Right hindlimb (tissue), 1 donor: ENCODE results near the gene ANKMY2.
A peak's percentile ranks its signal among the peaks of the same experiment; 100 is the strongest.

Source experiments
- DNase-seq: peaks from one replicate; pipeline ENCODE4 v3.0.0-alpha.2; 2018

ANKMY2 gene

GRCh38 chr7:16657656-16658279 is 12.2 kb upstream of the ANKMY2 start:
- DNase-seq, result no peak

DNA sequence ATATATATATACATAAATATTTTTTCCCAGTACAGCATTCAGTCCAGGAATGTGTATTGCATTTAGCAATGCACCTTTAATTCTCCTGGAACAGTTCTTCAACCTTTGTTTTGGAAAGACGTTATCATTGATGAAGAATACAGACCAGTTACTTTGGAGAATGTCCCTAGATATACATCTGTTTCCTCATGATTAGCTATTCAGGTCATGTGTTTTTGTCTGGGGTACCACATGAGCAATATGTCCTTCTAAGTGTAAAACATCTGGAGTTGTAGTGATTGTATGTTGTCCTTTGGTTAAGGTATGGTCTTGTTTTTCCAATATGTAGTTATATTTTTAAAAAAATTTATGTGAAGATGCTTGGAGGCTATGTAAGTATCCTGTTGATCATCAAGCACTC is 10.6 kb upstream of the ANKMY2 start:
- no peak for DNase-seq

DNA sequence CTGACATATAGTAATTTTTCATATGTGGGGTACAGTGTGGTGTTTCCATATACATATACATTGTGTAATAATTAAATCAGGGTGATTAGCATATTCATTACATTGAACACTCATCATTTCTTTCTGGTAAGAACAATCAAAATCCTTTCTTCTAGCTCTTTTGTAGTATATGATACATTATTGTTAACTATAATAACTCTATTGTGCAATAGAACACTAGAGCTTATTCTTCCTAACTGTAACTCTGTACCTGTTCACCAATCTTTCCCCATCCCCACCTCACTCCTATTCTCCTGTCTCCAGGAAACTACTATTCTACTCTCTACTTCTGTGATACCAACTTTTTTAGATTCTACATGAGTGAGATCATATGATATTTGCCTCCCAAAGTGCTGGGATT is 9.8 kb upstream of the ANKMY2 start:
- no peak for DNase-seq

DNA sequence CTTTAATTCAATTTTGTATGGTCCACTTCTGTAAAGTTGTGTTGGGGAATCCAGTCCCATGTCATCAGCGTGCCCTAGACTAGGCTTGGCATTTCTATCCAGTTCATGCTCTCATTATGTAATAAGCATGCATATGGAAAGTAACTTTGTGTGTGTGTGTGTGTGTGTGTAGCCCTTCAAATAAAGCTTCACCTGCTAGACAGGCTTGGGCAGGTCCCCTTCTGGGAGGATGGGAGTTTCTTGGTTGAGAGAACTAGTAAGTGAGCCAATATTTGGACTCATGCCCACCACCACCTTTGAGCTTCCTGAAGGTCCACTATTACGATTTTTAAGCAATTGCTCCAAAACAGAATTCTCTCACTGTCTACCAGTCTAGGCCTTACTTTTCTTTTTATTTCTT is 7.3 kb upstream of the ANKMY2 start:
- DNase-seq, result no peak

- DNase-seq, result no peak
Observed at GRCh38 chr7:16652240-16652583, 6.7 kb upstream of the ANKMY2 start.

GRCh38 chr7:16651396-16652239 is 6.1 kb upstream of the ANKMY2 start:
- DNase-seq, result no peak

- no peak for DNase-seq
Observed at GRCh38 chr7:16650266-16650665, 4.7 kb upstream of the ANKMY2 start.

- no peak for DNase-seq
Observed at GRCh38 chr7:16649196-16649595, 3.6 kb upstream of the ANKMY2 start.

DNA sequence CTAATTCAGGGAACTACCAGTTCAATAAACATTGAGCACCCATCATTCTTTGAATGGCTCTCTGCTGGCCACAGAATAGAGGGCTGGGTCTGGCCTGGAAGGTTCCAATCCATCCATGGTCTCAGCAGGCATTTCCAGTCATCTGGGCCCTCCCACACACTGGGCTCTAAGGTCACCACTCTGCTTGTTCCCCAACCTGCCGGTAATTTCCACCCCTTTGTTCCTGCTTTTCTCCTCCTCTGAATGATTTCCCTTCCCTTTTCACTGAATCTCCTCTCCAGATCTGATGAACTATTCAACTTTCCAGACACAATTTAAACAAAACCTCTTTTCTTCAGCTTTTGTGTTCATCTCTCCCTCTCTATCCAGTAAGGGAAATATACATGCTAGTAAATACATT is 3.0 kb upstream of the ANKMY2 start:
- DNase-seq, result no peak

DNA sequence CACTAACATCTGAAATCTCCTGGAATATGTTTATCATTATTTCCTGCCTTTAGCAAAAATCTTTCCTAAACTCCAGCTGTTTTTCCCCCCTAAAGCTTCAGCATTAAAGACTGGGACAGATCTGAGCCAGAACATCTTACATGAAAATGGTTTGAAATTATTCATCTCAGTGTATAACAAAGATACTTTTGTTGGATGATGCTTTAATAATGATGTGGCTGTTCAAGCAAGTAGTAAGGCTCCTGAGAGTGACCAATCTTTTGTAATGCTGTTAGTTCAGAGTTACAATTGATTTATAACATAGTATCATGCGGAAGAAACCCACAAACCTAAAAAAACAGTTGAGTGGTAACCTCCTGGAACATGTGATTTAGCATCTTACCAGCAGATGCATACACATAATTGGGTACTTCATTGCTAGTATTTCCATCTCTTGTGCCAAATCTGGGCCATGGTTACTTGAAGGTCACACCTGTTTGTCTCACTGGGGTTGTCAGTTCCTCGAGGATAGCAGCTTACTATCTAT is 1.9 kb upstream of the ANKMY2 start:
- no peak for DNase-seq

GRCh38 chr7:16646472-16647072 is 1.0 kb upstream of the ANKMY2 start:
- DNase-seq, result no peak

GRCh38 chr7:16644636-16645592 is 640 bp downstream of the ANKMY2 start:
- DNase-seq, result peak; percentile 53

GRCh38 chr7:16644157-16644556 is 1.4 kb downstream of the ANKMY2 start:
- no peak for DNase-seq

DNA sequence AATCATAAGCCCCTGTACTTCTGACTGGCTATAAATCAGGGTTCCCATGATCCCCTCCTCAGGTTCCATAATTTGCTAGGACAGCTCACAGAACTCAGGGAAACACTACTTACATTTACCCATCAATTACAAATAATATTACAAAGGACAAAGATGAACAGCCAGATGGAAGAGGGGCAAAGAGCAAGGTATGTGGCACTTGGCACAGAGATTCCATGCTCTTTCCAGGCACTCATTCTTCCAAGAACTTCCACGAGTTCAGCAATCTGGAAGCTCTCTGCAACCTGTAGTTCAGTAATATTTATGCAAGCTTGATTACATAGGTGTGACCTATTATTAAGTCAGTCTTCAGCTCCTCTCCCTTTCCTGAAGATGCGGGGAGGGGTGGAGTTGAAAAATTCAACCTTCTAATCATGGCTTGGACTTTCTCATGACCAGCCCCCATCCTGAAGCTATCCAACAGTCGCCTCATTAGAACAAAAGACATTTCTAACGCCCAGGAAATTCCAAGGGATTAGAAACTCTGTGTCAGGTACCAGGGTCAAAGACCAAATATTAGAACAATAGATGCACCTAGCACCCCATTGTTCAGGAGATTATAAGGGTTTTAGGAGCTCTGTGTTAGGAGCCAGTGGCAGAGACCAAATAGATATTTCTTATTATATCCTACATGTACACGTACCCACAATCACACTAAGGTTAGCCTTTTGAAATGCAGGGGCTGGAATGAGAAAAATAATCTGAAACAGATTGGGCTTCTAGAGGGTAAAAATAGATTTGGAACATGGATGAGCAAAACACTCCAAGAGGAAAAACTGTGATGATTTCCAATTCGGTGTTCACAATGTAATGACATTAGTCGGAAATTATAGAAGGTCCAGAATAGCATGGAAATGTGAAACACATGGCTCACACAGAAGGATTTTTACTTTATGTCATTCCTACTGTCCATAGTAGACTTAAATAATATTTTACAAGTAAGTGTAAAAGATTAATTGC is 7.0 kb downstream of the ANKMY2 start:
- no peak for DNase-seq

DNA sequence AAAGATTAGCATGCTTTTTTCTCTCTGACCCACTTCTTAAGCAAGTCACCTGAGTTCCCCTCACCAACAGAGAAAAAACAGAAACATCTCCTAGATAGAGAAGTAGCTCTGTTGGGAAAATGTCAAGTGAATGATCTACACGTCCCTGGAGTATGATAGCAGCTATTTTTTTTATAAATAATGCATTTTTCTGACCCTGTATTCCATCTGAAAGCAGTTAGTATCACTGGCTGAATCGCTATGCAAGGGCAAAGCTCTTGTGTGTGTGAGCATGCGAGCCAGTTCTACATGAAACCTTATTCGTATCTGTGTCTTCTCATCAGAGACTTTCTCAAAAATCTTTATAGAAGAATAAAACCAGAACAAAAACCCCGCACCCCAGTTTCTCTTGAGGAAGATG is 8.2 kb downstream of the ANKMY2 start:
- DNase-seq, result no peak

DNA sequence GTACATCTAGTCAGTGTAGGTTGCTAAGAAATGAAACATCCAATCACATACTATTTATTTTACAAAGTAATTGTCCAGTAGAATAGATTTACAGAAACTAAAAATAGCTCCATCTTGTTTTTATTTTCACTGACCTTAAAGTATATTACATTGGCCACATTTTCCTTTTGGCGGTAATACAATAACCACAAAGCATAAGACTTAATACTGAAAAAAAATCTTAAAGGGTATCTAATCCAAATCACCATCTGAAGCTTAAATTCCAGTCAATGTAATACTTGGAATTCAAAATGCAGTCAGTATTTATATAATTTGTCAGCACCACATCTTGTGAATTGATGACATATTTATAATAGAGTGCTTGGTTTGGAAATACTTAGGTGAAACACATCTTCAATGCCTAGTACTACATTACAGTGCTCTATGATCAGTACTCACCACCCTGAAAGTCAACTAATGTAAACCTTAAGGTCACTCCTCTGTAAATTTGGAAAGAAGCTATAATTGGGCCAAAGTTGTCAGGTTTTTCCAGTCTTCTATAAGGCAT is 8.9 kb downstream of the ANKMY2 start:
- DNase-seq, result no peak

DNA sequence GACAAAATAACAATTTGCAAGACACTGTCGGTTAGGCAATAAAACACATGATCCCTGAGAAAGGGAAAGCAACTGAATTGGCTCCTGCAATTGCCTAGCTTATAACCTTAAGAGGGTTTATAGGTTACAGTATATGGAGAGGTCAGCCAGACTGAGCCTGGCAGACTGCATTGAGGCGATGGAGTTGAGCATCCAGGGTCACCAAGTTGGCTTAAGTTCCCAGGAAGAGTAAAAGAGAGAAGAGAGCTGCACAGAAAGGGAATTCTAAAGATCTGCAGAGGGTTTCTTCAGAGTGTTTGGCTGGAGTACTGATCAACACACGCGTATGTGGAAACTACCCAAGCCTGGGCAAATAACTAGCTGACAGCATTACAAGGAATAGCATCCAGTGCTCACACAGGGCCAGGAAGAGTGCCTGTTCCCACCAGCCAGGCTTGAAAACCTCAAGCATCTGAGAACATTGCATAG is 11.2 kb downstream of the ANKMY2 start:
- no peak for DNase-seq

DNA sequence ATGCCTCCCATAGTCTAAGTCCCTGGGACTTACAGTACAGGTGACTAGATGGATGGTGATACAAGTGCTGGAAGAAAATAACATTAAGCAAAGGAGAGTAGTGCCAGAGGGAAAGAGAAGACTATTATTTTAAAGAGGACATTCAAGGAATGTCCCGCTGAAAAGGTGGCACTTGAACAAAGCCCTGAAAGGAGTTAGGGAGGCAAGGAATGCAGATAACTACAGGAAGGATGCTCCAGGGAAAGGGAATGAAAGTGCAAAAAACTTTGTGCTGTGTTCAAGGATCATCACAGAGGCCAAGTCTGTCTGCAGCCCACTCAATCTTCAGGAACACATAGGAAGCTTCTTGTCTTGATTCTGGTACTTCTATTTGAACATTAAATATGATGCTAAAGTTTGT is 14.9 kb downstream of the ANKMY2 start:
- DNase-seq, result no peak

- DNase-seq, result no peak
Observed at GRCh38 chr7:16627236-16627635, 18.3 kb downstream of the ANKMY2 start.

- DNase-seq, result no peak
Observed at GRCh38 chr7:16626388-16626787, 19.2 kb downstream of the ANKMY2 start.

DNA sequence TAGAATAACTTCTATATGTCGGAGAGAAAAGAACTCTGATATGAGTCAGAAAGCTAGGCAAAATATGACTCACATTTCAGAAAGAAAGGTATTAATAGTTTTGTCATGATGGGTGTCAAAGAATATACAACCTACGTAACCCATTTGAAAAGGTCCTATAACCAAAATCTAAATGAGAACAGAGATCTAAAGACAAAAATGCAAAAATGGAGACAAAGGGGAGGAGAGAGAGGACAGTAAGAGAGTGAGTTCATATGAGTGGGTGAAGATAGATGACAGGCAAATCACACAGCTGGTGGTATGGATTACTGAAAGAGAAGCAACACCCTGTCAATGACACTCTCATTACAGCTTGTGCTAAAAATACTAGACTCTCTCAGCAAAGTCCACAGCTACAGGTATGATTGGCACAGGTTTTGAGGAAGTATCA is 25.6 kb downstream of the ANKMY2 start:
- DNase-seq, result no peak
